Measurements from ENCODE around the gene EFS.
"Not testable (repeated sequence)": the region's sequence is repeated elsewhere in the genome, so short reads cannot be mapped to it uniquely, and the experiment has no call there.

EFS gene

DNA sequence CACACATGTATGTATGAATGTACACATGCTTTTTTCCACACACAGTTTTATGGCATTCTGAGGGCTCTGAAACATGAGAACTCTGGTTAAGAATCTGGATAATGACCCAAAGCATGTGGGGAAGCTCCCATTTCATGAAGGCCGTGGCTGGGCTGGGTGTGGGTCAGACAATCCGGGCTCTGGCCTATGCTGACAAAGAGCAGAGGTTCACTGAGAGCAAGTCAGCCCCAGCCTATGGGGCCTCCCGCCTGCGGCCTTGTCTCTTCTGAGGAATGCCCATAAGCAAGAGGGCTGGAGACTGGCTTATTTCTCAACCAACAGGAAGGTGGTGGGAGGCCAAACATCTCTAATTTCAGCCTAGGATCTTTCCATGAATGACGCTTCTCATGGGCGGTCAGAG lies 34.6 kb upstream of the EFS start:
- no peak for DNase-seq (ENCODE audit: low read depth in 1 of 2, low spot score in 1 of 2)

- no peak for DNase-seq (ENCODE audit: low read depth in 1 of 2, low spot score in 1 of 2)
Observed at GRCh38 chr14:23399136-23399535, 34.2 kb upstream of the EFS start.

DNA sequence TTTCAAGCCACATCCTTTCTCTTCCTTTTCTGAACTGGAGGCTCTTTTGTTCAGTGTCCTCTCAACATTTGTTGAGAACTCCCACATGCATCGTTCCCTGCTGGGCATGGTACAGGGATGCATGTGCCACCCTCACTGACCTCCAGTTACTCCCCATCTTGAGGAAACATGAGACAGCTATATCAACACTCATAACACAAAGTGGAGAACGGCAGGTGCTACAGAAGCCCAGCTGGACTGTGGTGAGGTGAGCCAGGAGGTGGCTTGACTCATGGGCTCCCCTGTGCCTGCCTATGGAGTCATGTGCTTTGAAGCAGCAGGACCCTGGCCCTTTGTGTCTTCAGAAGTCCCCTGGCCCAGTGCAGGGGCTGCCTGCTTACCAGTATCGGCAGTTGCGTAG lies 33.4 kb upstream of the EFS start:
- no peak for DNase-seq (ENCODE audit: low read depth in 1 of 2, low spot score in 1 of 2)

DNA sequence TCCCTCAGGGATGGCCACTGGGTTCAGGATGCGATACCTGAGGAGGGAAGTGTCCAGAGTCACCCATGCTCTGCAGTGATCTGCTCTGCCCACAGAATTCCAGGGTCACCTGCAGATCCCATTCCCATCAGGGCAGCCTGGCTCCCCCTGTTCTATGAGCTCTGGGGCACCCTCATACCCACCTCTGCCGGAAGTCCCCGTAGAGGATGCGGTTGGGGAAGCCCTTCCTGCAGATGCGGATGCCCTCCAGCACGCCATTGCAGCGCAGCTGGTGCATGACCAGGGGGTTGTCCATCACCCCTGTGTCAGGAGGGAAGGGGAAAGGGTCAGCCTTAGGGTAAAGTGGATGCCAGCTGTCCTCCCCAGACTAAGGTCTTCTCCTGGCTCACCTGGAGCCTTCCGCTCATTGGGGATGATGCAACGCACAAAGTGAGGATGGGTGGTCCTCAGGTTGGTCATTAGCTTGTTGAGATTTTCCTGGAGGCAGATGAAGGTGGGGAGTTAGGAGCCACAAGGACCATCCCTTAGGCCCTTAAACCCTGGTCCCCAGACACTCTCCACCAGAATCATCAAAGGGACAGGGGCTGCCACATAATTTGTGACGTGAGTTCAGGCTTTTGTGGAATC lies 31.9 kb upstream of the EFS start:
- no peak for DNase-seq (ENCODE audit: low read depth in 1 of 2, low spot score in 1 of 2)

GRCh38 chr14:23396126-23396525 lies 31.2 kb upstream of the EFS start:
- no peak for DNase-seq (ENCODE audit: low read depth in 1 of 2, low spot score in 1 of 2)

GRCh38 chr14:23392613-23393012 lies 27.6 kb upstream of the EFS start:
- no peak for DNase-seq (ENCODE audit: low read depth in 1 of 2, low spot score in 1 of 2)

DNA sequence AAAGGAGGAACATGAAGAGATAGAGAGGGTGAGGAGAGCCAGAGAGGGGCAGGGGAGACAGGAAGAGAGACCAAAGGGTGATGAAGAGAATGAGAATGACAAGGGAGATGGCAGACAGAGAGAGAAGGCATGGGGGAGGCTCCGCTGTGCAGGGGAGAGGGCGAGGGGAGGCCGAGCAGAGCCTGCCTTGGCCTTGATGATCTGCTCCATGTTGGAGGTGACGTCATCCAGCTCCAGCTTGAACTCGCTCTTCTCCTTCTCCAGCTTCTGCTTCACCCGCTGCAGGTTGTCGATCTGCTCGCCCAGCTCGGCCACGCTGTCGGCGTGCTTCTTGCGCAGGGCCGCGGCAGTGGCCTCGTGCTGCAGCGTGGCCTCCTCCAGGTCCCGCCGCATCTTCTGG lies 24.9 kb upstream of the EFS start:
- DNase-seq (ENCODE audit: low read depth in 1 of 2, low spot score in 1 of 2), result not testable (repeated sequence)

DNA sequence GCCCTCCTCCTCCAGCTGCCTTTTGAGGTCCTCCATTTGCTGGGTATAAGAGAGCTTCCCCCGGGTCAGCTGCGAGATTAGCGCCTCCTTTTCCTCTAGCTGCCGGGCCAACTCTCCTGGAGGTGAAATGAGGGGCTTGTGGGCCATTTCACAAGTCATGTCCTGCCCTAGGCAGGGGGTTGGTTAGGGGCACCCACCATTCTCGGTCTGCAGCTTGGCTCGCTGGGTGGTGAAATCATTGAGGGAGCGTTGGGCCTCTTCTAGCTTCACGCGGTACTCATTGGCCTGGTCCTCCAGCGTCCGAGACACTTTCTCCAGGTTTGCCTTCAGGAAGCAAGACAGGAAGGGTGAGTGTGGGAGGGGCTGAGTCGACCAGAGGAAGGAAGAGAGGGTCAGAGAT lies 24.4 kb upstream of the EFS start:
- no peak for DNase-seq (ENCODE audit: low read depth in 1 of 2, low spot score in 1 of 2)

DNA sequence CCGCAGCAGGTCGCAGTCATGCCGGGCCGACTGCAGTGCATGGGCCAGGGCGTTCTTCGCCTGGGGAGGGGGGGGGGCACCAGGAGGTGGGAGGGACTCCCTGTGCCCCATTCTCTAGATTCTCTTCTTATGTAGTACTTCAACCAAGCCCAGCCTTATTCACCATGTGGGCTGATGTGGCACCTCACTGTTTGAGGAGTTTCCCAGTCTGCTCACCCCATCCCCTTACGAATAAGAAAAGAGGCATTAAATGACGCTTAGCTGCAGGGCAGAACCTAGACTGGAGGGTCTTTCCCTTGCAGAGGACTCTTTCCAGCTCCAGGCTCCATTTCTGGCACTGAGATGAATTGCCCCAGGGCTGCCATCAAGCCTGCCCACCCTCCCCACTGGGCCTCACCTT lies 24.0 kb upstream of the EFS start:
- no peak for DNase-seq (ENCODE audit: low read depth in 1 of 2, low spot score in 1 of 2)

DNA sequence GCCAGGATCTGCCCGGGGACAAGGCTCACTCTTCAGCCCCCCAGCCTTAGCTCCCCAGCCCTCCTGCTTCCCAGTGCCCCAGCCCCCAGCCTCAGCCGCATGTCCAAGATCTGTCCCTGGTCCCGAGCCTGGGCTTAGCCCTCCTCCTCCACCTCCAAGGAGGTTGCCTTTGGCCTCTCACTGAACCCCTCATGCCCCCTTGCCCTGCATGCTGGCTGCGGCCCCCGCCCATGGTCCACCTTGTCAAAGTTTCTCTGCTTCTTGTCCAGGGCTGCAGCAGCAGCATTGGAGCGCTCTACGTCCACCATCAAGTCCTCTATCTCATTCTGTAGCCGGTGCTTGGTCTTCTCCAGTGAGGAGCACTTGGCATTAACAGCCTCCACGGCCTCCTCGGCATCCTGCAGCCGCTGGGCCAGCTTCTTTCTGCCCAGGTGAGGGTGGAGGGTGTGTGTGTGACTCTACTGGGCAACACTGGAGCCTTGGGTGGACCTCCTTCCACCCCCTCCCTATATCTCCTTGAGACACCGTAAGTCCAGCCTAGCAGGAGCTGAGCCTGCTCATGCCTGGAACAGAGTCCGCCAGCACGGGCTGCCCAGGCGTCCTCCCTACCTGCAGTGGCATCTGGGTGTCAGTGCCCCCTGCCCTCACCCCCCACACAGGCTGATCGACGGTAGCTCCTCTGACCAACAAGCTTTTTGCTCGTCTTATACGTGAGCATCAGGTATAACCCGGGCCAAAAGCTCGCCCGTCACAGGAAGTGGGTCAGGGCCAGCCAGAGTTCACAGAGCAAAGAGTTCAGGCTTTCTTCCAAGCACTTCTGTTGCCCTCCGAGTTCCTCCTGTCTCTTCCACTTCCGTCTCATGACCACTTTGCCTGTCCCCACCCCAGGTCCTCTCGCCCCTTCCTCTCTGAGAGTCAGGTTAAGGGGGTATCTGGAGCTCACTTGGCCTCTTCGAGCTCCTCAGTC lies 23.2 kb upstream of the EFS start:
- DNase-seq (ENCODE audit: low read depth in 1 of 2, low spot score in 1 of 2), result no peak

DNA sequence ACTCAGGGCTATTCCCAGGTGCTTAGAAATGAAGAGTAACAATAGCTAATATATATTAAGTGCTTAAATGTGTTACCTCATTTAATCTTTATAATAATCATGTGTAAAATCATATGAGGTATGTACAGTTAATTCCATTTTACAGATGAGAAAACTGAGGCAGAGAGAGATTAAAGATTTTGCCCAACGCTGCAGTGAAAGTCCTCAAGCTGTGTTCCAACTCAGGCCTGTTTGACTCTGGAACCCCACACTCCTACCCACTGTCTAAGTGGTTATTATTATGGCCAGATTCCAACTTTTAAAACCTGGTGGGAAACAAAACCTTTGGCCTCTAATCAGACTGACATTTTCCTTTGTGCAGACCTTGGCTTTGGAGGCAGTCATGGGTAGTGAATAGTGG lies 22.0 kb upstream of the EFS start:
- DNase-seq (ENCODE audit: low read depth in 1 of 2, low spot score in 1 of 2), result no peak

GRCh38 chr14:23386266-23386657 lies 21.3 kb upstream of the EFS start:
- not testable (repeated sequence) for DNase-seq (ENCODE audit: low read depth in 1 of 2, low spot score in 1 of 2)

- DNase-seq (ENCODE audit: low read depth in 1 of 2, low spot score in 1 of 2), result no peak
Observed at GRCh38 chr14:23385642-23386265, 20.8 kb upstream of the EFS start.

DNA sequence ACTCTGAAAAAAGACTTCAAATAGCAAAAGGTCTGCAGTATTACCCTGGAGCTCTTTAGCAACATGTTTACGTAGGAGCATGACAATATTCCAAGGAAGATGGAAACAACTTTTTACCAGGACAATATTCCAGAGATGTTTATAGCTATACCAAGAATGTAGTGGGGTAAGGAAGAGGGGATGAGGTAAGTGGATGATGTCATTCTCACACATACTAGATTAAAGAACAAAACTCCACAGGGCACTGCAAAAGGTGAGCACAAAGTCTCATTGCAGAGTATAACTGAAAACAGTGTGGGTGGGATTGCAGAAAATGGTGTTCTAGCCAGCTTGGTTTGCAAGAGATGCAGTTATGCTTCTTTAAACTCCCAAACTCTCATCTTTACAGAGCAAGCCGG lies 20.3 kb upstream of the EFS start:
- no peak for DNase-seq (ENCODE audit: low read depth in 1 of 2, low spot score in 1 of 2)

- no peak for DNase-seq (ENCODE audit: low read depth in 1 of 2, low spot score in 1 of 2)
Observed at GRCh38 chr14:23384364-23385080, 19.6 kb upstream of the EFS start.

DNA sequence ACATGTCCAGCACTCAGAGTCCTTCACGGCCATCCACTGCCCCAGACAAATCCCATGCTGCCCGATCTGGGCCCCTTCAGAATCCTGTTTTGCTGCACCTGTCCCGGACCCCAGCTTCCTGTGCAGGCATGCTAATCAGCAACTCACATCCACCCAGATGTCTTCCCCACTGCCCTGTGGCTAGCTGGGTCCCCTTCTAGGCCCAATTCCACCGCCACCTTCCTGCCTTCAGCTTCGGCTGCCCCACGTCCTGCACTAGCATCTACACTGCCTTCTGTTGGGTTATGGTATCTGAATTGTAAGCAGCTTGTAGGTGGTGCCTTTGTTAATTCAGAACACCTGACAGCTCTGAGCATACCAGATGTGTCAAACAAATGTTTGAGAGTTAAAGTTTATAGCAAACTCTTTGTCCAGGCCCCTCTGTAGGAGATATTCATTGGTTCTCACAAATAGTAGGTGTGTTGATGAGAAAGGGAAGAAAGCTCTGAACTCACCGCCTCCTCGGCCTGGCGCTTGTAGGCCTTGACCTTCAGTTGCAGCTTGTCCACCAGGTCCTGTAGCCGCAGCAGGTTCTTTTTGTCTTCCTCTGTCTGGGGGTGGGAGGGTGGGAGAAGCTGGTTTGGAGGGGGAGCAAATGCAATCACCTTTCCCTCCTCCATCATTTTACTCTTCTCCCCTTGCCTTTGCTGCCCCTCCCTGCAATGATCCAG lies 17.9 kb upstream of the EFS start:
- no peak for DNase-seq (ENCODE audit: low read depth in 1 of 2, low spot score in 1 of 2)

GRCh38 chr14:23382276-23382675 lies 17.3 kb upstream of the EFS start:
- DNase-seq (ENCODE audit: low read depth in 1 of 2, low spot score in 1 of 2), result no peak

DNA sequence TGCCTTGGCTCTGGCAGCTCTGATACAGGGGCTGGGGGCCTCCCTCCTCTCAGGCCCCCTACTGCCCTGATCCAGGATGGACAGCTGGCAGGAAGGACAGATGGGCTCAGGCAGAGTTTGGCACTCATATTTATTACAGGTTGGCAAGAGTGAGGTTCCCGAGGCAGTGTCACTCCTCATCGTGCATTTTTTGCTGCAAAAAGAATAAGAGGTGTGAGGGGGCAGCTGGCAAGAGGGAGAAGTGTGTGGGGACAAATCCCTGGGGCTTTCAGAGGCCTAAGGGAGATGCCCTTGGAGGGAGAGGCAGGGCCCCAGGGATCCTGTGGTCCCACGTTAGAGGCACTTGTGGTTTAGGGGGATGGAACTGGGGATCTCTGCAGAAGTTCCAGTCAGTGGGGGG lies 16.9 kb upstream of the EFS start:
- DNase-seq (ENCODE audit: low read depth in 1 of 2, low spot score in 1 of 2), result no peak

- DNase-seq (ENCODE audit: low read depth in 1 of 2, low spot score in 1 of 2), result no peak
Observed at GRCh38 chr14:23380976-23381375, 16.0 kb upstream of the EFS start.

DNA sequence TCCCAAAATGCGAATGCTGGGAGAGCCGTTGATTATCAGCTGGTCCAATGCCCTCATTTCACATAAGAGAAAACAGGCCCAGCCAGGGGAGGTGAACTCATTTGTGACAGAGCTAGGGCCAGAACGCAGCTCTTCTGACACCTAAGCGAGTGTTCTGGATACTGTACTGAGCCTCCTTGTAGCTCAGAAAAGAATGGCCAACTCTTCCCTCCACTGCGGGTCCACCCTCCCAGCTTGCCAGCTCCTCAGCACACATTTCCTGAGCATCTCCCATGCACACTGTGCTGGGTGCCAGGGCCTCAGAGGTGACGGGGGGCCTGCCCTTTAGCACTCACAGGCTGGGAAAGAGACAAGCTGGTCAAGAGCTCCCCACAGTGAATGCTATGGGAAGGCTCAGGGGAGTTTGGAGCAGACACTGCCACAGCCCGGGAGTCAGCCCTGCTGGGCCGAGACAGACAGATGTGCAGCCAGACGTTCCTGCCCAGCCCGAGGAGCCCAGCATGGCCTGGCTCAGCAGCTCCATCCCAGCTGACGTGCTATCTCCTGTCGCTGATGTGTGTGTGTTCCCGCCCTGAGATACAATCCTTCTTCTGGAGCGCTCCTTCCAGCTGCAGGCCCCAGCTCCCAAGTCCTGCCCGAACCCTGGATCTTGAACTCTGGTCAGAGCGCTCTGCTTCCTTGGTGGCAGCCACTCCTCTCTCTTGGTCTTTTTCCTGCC lies 15.4 kb upstream of the EFS start:
- no peak for DNase-seq (ENCODE audit: low read depth in 1 of 2, low spot score in 1 of 2)

All from stimulated activated CD4-positive, alpha-beta T cell treated with anti-CD3 and anti-CD28 coated beads, Interleukin-15, amount 100 ng/mL, for 1 hour (primary cell).